GM23338 (cell line): Measurements from ENCODE around the gene LRRFIP1.

Source experiments
- EZH2 ChIP-seq: fragments of 200-600 bp; sonication (generic); IDR thresholded peaks from one replicate; pipeline ENCODE4 v1.8.0; 2017; ENCODE audit warnings: antibody characterized with exemption, mild to moderate bottlenecking, low read depth; ENCODE audit not compliant: unreplicated experiment
- EZH2phosphoT487 ChIP-seq: fragments of 200-600 bp; sonication (generic); IDR thresholded peaks from one replicate; pipeline ENCODE4 v1.8.1; 2018; ENCODE audit warnings: antibody characterized with exemption; ENCODE audit not compliant: unreplicated experiment
- POLR2AphosphoS5 ChIP-seq: IDR thresholded peaks from 2 replicates; pipeline ENCODE4 v1.6.1; 2016; ENCODE audit warnings: antibody characterized with exemption, low read depth
- STAT1 ChIP-seq: IDR thresholded peaks from one replicate; pipeline ENCODE4 v1.6.1; 2016; ENCODE audit warnings: antibody characterized with exemption; ENCODE audit not compliant: unreplicated experiment
- TF ChIP-seq, protein P1 (sequence below): IDR thresholded peaks from one replicate; pipeline ENCODE4 v1.6.1; 2018; ENCODE audit warnings: antibody characterized with exemption; ENCODE audit not compliant: unreplicated experiment
- TF ChIP-seq, protein P2 (sequence below), 2 experiments: fragments of 200-600 bp in 1 of 2; sonication (generic) in 1 of 2; conservative IDR thresholded peaks; 2 replicates each; pipeline versions ENCODE4 v1.5.1 to v1.6.1; 2016 to 2017; ENCODE audit warnings: antibody characterized with exemption in 2 of 2, low read depth in 2 of 2, mild to moderate bottlenecking in 2 of 2, moderate library complexity in 1 of 2

DNA sequence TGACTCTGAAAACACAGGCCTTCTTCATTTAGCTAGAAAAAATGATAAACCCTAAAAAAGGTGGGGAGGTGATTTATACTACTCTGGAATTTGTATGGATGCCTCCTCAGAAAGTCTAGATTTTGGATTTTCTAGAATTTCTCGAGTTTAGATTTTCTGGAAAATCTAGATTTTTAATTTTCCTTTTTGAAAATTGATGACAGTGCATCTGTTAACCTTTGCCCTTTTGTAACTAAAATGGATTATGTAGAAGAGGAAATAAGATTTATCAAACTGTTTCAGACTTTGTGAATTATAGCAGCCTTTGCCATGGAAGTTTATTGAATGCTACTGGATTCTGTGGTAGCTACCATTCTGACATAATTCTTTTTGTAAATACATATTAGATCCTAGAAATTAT is 95.6 kb downstream of the LRRFIP1 start:
- TF ChIP-seq, protein P1, sequence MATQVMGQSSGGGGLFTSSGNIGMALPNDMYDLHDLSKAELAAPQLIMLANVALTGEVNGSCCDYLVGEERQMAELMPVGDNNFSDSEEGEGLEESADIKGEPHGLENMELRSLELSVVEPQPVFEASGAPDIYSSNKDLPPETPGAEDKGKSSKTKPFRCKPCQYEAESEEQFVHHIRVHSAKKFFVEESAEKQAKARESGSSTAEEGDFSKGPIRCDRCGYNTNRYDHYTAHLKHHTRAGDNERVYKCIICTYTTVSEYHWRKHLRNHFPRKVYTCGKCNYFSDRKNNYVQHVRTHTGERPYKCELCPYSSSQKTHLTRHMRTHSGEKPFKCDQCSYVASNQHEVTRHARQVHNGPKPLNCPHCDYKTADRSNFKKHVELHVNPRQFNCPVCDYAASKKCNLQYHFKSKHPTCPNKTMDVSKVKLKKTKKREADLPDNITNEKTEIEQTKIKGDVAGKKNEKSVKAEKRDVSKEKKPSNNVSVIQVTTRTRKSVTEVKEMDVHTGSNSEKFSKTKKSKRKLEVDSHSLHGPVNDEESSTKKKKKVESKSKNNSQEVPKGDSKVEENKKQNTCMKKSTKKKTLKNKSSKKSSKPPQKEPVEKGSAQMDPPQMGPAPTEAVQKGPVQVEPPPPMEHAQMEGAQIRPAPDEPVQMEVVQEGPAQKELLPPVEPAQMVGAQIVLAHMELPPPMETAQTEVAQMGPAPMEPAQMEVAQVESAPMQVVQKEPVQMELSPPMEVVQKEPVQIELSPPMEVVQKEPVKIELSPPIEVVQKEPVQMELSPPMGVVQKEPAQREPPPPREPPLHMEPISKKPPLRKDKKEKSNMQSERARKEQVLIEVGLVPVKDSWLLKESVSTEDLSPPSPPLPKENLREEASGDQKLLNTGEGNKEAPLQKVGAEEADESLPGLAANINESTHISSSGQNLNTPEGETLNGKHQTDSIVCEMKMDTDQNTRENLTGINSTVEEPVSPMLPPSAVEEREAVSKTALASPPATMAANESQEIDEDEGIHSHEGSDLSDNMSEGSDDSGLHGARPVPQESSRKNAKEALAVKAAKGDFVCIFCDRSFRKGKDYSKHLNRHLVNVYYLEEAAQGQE = no peak
- TF ChIP-seq, protein P2, sequence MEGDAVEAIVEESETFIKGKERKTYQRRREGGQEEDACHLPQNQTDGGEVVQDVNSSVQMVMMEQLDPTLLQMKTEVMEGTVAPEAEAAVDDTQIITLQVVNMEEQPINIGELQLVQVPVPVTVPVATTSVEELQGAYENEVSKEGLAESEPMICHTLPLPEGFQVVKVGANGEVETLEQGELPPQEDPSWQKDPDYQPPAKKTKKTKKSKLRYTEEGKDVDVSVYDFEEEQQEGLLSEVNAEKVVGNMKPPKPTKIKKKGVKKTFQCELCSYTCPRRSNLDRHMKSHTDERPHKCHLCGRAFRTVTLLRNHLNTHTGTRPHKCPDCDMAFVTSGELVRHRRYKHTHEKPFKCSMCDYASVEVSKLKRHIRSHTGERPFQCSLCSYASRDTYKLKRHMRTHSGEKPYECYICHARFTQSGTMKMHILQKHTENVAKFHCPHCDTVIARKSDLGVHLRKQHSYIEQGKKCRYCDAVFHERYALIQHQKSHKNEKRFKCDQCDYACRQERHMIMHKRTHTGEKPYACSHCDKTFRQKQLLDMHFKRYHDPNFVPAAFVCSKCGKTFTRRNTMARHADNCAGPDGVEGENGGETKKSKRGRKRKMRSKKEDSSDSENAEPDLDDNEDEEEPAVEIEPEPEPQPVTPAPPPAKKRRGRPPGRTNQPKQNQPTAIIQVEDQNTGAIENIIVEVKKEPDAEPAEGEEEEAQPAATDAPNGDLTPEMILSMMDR (conservative IDR thresholded peaks at IDR 0.05; ENCODE audit: low read depth in 2 of 2) = no peak
- TF ChIP-seq EZH2 (no peak), POLR2AphosphoS5 (no peak), EZH2phosphoT487 (no peak), STAT1 (no peak)
